ENCODE results near the gene TMEM132A. TPM values are rescaled to one million over a fixed set of nuclear protein-coding genes. Genes with fewer than 3 reads are reported as not detected.

TMEM132A gene
- total and polyA plus RNA-seq, 2 donors (not counting 1 experiment from before 2014, with no cell fraction given), result 6.9 to 13.2 TPM

DNA sequence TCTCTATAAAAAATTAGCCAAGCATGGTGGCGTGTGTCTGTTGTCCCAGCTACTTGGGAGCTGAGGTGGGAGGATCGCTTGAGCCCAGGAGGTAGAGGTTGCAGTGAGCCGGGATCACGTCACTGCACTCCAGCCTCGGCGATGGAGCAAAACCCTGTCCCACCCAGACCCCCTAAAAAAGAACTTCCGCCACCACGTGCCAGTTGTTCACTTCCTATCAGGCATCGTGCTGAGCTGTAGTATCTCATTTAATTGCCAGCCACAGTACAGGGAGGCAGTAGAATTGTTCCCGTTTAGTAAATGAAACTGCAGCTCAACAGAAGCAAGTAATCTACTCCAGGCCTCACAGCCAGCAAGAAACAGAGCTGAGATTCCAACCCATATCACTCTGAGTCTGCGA lies 3.0 kb upstream of the TMEM132A start:
- H3K27me3 ChIP-seq (ENCODE audit: control insufficient read depth, insufficient read depth, low read length), result no peaks in the 10 kb centered on the region
- no peak overlapping the region for H3K4me2 ChIP-seq (ENCODE audit: extremely low read depth, insufficient read depth, low read length)
- no peak overlapping the region for H3K27ac ChIP-seq (ENCODE audit: insufficient read depth, low read length)
- H3K4me3 ChIP-seq (replicated peaks in 1 of 4; ENCODE audit: control extremely low read depth in 1 of 4, insufficient read depth in 1 of 4, low read depth in 3 of 4, low read length in 4 of 4), result no peak overlapping the region
- H3K79me2 ChIP-seq (ENCODE audit: control insufficient read depth, insufficient read depth, low read length), result peaks cover 16% of the 10 kb centered on the region
- H3K9ac ChIP-seq (ENCODE audit: insufficient read depth, low read length), result no peak overlapping the region
- no peak for DNase-seq (ENCODE audit: low read depth in 2 of 2)
- peaks cover 15% of the 10 kb centered on the region for H3K36me3 ChIP-seq (ENCODE audit: control insufficient read depth, insufficient read depth, low read length)
- H4K20me1 ChIP-seq (ENCODE audit: control insufficient read depth, extremely low read depth, insufficient read depth, low read length), result no peaks in the 10 kb centered on the region
- no peaks in the 10 kb centered on the region for H3K9me3 ChIP-seq (ENCODE audit: control insufficient read depth, insufficient read depth, low read depth, low read length)
- H3K4me1 ChIP-seq (ENCODE audit: control insufficient read depth, extremely low read depth, insufficient read depth, low read length), result peaks cover 14% of the 10 kb centered on the region
- H2AFZ ChIP-seq (ENCODE audit: low read length), result no peak overlapping the region
- TF ChIP-seq, protein P1, sequence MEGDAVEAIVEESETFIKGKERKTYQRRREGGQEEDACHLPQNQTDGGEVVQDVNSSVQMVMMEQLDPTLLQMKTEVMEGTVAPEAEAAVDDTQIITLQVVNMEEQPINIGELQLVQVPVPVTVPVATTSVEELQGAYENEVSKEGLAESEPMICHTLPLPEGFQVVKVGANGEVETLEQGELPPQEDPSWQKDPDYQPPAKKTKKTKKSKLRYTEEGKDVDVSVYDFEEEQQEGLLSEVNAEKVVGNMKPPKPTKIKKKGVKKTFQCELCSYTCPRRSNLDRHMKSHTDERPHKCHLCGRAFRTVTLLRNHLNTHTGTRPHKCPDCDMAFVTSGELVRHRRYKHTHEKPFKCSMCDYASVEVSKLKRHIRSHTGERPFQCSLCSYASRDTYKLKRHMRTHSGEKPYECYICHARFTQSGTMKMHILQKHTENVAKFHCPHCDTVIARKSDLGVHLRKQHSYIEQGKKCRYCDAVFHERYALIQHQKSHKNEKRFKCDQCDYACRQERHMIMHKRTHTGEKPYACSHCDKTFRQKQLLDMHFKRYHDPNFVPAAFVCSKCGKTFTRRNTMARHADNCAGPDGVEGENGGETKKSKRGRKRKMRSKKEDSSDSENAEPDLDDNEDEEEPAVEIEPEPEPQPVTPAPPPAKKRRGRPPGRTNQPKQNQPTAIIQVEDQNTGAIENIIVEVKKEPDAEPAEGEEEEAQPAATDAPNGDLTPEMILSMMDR (conservative IDR thresholded peaks at IDR 0.05 in 1 of 2, IDR thresholded peaks at IDR 0.05 in 1 of 2; ENCODE audit: low read depth in 1 of 2, low read length in 2 of 2), result no peak
- TF ChIP-seq EZH2 (IDR thresholded peaks at IDR 0.05; ENCODE audit: low read length, missing control alignments), result no peak

DNA sequence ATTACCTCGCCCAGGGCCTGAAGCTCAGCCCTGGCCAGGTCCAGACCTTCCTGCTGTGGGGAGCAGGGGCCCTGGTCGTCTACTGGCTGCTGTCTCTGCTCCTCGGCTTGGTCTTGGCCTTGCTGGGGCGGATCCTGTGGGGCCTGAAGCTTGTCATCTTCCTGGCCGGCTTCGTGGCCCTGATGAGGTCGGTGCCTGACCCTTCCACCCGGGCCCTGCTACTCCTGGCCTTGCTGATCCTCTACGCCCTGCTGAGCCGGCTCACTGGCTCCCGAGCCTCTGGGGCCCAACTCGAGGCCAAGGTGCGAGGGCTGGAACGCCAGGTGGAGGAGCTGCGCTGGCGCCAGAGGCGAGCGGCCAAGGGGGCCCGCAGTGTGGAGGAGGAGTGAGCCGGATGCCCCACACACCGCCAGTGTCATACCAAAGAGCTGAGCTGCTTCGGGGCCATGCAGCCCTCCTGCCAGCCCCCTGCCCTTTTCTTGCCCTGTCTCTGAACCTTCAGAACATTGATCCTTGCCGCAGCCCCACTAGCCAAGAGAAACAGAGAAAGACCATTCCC lies 2.4 kb upstream of the TMEM132A start:
- Histone ChIP-seq H3K27ac (ENCODE audit: insufficient read depth, low read length) (no peak overlapping the region), H4K20me1 (ENCODE audit: control insufficient read depth, extremely low read depth, insufficient read depth, low read length) (no peaks in the 10 kb centered on the region), H2AFZ (ENCODE audit: low read length) (no peak overlapping the region), H3K27me3 (ENCODE audit: control insufficient read depth, insufficient read depth, low read length) (no peaks in the 10 kb centered on the region), H3K9me3 (ENCODE audit: control insufficient read depth, insufficient read depth, low read depth, low read length) (no peaks in the 10 kb centered on the region), H3K9ac (ENCODE audit: insufficient read depth, low read length) (no peak overlapping the region), H3K36me3 (ENCODE audit: control insufficient read depth, insufficient read depth, low read length) (peaks cover 15% of the 10 kb centered on the region), H3K4me2 (ENCODE audit: extremely low read depth, insufficient read depth, low read length) (no peak overlapping the region), H3K79me2 (ENCODE audit: control insufficient read depth, insufficient read depth, low read length) (peaks cover 10% of the 10 kb centered on the region), H3K4me3 (replicated peaks in 1 of 4; ENCODE audit: control extremely low read depth in 1 of 4, insufficient read depth in 1 of 4, low read depth in 3 of 4, low read length in 4 of 4) (no peak overlapping the region), H3K4me1 (ENCODE audit: control insufficient read depth, extremely low read depth, insufficient read depth, low read length) (peaks cover 14% of the 10 kb centered on the region)
- DNase-seq (ENCODE audit: low read depth in 2 of 2), result no peak
- no peak for TF ChIP-seq EZH2 (IDR thresholded peaks at IDR 0.05; ENCODE audit: low read length, missing control alignments)
- TF ChIP-seq, protein P1 (conservative IDR thresholded peaks at IDR 0.05 in 1 of 2, IDR thresholded peaks at IDR 0.05 in 1 of 2; ENCODE audit: low read depth in 1 of 2, low read length in 2 of 2), result no peak

DNA sequence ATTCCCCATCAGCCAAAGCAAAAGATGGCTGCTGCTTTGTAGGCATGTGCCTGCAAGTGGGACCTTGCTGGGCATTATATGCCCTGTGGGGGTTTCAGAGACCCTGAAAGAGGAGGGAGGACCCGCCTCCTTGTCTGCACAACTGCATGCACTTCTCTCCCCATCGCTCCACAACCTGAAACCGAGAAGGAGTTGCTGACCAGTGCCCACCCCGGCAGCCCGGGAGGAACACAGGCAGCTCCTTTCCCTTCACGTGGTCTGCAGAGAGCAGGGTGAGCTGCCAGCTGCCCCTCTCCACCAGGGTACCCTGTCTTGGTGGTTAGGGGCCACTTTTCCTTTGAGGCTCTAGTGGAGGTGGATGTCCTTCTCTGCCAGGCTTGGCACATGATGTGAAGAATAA lies 1.4 kb upstream of the TMEM132A start:
- no peak overlapping the region for H3K27ac ChIP-seq (ENCODE audit: insufficient read depth, low read length)
- no peak overlapping the region for H3K4me2 ChIP-seq (ENCODE audit: extremely low read depth, insufficient read depth, low read length)
- peaks cover 15% of the 10 kb centered on the region for H3K36me3 ChIP-seq (ENCODE audit: control insufficient read depth, insufficient read depth, low read length)
- no peak overlapping the region for H2AFZ ChIP-seq (ENCODE audit: low read length)
- no peaks in the 10 kb centered on the region for H3K9me3 ChIP-seq (ENCODE audit: control insufficient read depth, insufficient read depth, low read depth, low read length)
- no peak for TF ChIP-seq EZH2 (IDR thresholded peaks at IDR 0.05; ENCODE audit: low read length, missing control alignments)
- TF ChIP-seq, protein P1 (conservative IDR thresholded peaks at IDR 0.05 in 1 of 2, IDR thresholded peaks at IDR 0.05 in 1 of 2; ENCODE audit: low read depth in 1 of 2, low read length in 2 of 2), result no peak
- no peaks in the 10 kb centered on the region for H4K20me1 ChIP-seq (ENCODE audit: control insufficient read depth, extremely low read depth, insufficient read depth, low read length)
- no peak for DNase-seq (ENCODE audit: low read depth in 2 of 2)
- H3K9ac ChIP-seq (ENCODE audit: insufficient read depth, low read length), result no peak overlapping the region
- no peaks in the 10 kb centered on the region for H3K27me3 ChIP-seq (ENCODE audit: control insufficient read depth, insufficient read depth, low read length)
- H3K79me2 ChIP-seq (ENCODE audit: control insufficient read depth, insufficient read depth, low read length), result peaks cover 8% of the 10 kb centered on the region
- H3K4me3 ChIP-seq (replicated peaks in 1 of 4; ENCODE audit: control extremely low read depth in 1 of 4, insufficient read depth in 1 of 4, low read depth in 3 of 4, low read length in 4 of 4), result no peak overlapping the region
- H3K4me1 ChIP-seq (ENCODE audit: control insufficient read depth, extremely low read depth, insufficient read depth, low read length), result peaks cover 14% of the 10 kb centered on the region
